Hematopoietic multipotent progenitor cell (in vitro differentiated cells): ENCODE measurements around the gene TUBA4A. TPM values are rescaled to one million over a fixed set of nuclear protein-coding genes. Genes with fewer than 3 reads are reported as not detected.
"Not testable (repeated sequence)": the region's sequence is repeated elsewhere in the genome, so short reads cannot be mapped to it uniquely, and the experiment has no call there.

Experiments used
- DNase-seq, 3 donors: peaks; one replicate each; pipeline ENCODE4 v3.0.0-alpha.2; 2011 to 2015; ENCODE audit warnings: low read depth in 2 of 3, low spot score in 2 of 3
- total RNA-seq: library from RNA; depleted of rRNA; stranded (reverse); fragments of >200 nt; gene quantifications from one replicate; pipeline ENCODE4 v1.2.3, GENCODE V29; 2012

Gene TUBA4A
- total RNA-seq, 1 donor, result 22.9 TPM

- DNase-seq, result not testable (repeated sequence)
These were observed 33.4 kb upstream of the TUBA4A start for GRCh38 chr2:219287116-219287440.

DNA sequence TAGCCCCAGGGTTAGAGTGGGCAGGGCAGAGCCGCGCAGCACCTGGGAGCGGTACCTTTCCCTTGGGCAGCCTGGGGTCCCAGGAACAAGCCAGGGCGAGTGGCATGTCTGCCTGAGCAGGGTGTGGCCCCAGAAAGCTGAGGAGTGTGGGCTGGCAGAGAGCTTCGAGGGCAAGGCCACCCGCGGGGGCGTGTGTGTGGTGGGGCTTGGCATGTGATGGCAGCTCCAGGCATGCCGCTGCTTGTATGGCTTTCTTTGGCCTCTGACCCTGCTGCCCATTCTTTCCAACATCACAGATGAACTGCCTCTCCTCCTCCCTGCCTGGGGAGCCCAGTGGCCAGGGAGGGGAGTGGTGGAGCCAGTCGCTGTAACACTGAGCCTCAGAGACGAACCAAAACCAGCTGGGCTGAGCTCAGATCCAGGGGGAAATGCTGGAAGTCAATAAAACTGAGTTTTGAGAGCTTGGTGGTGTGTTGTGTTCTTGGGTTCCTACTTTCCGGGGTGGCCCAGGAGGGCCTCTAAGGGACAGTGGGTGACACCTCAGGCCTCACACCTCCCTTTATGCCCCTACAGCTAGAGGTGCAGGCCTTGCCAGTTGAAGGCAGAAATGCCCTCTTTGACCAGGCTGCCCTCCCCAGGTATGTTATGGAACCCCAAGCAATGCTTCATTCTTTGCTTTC lies 32.9 kb upstream of the TUBA4A start:
- no peak for DNase-seq

- DNase-seq, result no peak
These were observed 32.2 kb upstream of the TUBA4A start for GRCh38 chr2:219285894-219286425.

- no peak for DNase-seq
These were observed 31.6 kb upstream of the TUBA4A start for GRCh38 chr2:219285373-219285735.

GRCh38 chr2:219284501-219285372 lies 31.0 kb upstream of the TUBA4A start:
- DNase-seq, result no peak

DNA sequence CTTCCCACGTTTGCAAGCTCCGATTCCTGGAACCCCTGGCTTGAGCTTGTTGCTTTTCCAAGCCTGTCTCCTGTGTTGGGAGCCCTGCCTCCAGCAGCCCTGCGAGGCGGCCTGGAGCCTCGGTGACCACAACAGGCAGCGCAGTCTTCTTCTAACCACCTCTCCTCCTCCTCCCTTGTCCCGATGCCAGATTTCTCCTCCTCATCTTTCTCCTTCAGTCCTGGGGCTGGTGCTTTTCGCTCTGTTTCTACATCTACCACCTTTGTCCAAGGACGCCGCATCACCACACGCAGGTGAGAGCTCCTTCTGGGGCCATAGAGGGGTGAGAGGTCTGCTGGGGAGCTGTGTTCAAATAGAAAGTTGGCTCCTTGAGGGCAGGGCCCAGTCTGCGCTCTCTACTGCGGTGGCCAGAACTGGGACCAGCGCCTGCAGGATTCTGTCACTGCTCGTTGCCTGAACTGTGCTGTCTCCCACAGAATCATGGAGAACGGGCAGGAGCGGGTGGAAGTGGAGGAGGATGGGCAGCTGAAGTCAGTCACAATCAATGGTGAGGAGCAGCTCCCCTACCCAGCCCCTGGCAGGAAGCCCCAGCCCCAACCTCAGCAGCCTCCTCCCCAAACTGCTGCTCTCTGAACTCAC lies 29.3 kb upstream of the TUBA4A start:
- no peak for DNase-seq

- no peak for DNase-seq
These were observed 28.7 kb upstream of the TUBA4A start for GRCh38 chr2:219282375-219282774.

DNA sequence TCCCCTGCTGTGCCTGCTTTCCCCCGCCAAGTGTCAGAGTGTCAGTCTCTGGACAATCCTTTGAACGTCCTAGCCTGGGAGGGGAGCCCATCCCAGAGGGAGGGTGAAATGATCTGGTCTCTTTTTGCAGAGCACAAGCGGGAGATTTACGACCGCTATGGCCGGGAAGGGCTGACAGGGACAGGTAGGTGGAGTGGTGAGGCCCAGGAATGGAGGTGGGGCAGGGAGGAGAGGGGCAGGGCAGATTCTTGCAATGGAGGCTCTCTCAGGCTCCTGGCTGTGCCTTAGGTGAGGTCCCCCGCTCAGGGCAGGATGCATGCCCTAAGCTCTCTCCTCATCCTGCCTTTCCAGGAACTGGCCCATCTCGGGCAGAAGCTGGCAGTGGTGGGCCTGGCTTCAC lies 27.9 kb upstream of the TUBA4A start:
- DNase-seq, result no peak

DNA sequence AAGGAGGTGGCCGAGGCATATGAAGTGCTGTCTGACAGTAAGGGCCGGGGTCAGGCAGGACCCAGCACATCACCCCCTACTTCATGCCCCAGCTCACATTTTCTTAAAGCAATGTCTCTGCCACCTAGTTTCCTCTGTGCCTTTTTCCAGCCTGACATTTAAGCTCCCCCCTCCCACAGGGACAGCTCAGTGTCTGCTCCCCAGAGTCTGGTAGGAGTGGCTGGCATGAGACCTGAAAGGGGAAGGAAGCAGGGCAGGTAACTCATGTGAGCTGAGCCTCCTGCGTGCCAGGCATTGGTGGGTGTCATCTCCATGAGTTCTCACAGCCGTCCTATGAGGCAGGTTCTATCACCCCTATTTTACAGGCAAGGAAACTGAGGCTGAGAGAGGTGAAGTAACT lies 26.9 kb upstream of the TUBA4A start:
- no peak for DNase-seq

DNA sequence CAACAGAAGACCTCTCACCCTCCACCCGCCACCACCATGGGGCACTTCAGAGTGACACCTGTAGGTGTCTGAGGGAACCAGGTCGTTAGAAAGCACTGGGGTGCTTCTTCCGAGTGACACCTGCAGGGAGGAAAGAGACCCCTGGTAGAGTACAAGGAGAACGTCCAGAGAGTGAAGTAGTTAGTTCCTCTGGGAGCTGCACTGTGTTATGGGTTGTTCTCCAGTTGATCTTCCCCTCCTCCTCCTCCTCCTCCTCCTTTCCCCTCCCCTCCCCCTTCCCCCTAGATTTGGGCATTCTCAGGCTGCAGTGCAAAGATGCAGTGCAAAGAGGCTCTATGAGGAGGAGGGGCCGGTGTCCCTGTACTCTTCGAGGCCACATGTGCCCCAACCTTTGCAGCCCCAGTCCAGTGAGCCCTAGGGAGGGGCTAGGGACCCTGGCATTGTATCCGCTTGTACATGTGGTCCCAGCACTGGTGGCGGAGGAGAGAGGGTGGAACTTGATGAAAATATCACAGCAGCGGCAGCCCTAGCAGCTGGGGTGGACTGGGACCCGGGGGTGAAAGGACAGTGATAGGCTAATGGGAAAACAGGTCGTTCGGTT lies 26.3 kb upstream of the TUBA4A start:
- DNase-seq, result no peak

DNA sequence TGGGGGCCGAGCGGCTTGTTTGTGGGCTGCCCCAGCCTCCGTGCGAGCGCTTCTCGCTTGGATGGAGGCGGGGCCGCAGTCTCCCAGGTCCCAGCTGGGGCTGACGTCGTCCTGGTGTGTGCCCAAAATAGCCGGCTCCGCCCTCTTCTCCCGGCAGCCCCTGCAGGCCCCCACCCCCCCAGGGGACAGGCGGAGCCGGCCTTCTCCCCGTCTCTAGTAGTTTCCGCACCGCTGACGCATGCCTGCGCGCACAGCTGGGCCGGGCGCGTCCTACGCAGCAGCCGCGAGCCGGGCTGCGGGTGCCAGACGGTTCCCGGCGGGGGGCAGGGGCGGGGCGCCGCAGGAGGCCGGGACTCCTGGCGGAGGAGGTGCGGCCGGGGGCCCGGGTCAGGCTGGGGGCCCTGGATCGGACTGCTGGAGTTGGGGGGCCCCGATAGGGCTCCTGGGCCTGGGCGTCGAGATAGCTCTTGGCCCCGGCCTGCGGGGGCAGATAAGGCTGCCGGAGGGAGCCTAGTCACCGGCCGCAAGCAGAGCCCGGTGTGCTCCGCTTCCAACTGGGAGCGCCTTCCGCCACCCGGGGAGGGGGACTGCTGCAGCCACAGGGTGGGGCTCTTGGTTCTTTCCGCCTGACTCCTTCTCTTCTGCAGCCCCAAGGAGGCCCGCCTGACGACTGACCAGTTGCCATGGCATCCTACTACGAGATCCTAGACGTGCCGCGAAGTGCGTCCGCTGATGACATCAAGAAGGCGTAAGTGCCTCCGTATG lies 25.6 kb upstream of the TUBA4A start, which contains the start of gene DNAJB2:
Gene DNAJB2 (plus strand): TSS at position 216 of the 765 bp plus-strand sequence. CDS start 468 bp downstream, at position 684.
- peak; percentile 94 to 99 (median 99) for DNase-seq

GRCh38 chr2:219278655-219279150 lies 25.0 kb upstream of the TUBA4A start:
- peak in 1 of 3 donors; percentile 11 for DNase-seq

GRCh38 chr2:219277703-219278654 lies 24.3 kb upstream of the TUBA4A start:
- DNase-seq, result peak; percentile 55 to 69 (median 63)

GRCh38 chr2:219274361-219274921 lies 20.7 kb upstream of the TUBA4A start:
- DNase-seq, result no peak

- DNase-seq, result no peak
These were observed 20.2 kb upstream of the TUBA4A start for GRCh38 chr2:219273937-219274336.

DNA sequence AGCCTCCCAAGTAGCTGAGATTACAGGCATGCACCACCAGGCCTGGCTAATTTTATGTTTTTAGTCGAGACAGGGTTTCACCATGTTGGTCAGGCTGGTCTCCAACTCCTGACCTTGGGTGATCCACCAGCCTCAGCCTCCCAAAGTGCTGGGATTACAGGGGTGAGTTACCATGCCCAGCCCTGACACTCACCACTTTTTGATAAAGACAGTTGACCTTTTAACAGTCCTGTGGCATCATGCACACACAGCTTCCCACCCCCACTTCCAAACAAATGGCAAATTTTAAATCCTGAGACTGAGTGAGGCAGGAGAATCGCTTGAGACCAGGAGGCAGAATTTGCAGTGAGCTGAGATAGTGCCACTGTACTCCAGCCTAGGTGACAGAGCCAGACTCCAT lies 19.3 kb upstream of the TUBA4A start:
- no peak for DNase-seq

DNA sequence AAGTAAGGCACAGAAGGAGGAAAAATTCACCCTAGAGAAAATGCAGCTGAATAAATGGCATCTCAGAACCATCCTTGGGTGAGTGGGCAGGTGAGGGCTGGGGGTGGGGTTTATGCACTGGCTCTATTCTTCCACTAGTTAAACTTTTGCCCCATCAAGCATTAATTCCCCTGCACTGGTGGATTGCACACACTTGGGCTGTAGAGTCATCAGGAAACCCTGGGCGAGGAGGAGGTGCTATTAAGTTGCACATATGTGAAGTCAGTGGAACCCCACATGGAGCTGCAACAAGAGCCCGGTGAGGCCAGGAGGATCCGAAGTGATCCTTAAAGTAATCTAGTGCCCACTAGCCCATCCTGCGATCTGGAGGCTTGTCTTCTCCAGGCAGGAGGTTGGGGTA lies 18.6 kb upstream of the TUBA4A start:
- DNase-seq, result no peak

GRCh38 chr2:219271021-219271420 lies 17.3 kb upstream of the TUBA4A start:
- no peak for DNase-seq

GRCh38 chr2:219270055-219270372 lies 16.3 kb upstream of the TUBA4A start:
- DNase-seq, result no peak
